GM12864 (cell line): ENCODE measurements around the gene BMAL1.

Experiments used
- DNase-seq: peaks from one replicate; pipeline ENCODE4 v3.0.0-alpha.2; 2011; ENCODE audit warnings: low read depth
- H3K4me3 ChIP-seq: 2 replicates; pipeline ENCODE4 v1.5.1; 2011; ENCODE audit warnings: mild to moderate bottlenecking, low read depth, low read length, control low read depth
- CTCF ChIP-seq: IDR thresholded peaks from 2 replicates; pipeline ENCODE4 v1.5.1; 2011; ENCODE audit warnings: low read depth, mild to moderate bottlenecking, moderate library complexity, low read length, control low read depth, inconsistent platforms; ENCODE audit errors: missing control alignments

BMAL1 gene

DNA sequence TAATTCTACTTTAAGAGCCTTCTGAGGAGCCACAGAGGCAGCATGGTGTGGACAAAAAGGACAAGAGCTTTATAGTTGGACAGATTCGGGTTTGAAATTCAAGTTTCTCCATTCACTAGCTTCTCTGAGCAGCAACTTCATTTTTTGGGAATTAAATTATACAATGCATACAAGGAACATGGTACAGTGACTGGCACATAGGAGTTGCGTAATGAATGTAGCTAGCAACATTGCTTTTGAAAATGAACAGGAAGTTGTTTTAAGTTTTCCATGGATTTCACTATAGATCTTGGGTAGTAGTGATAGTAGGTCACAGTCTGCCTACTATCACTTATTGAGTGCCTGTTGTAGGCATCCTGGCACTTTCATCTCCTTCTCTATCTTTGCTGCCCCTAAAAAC, 41.0 kb upstream of the BMAL1 start:
- no peak overlapping the region for H3K4me3 ChIP-seq
- no peak for DNase-seq
- no peak for TF ChIP-seq CTCF

- no peak for DNase-seq
- no peak overlapping the region for H3K4me3 ChIP-seq
- no peak for TF ChIP-seq CTCF
Observed at GRCh38 chr11:13237761-13238160, 39.8 kb upstream of the BMAL1 start.

DNA sequence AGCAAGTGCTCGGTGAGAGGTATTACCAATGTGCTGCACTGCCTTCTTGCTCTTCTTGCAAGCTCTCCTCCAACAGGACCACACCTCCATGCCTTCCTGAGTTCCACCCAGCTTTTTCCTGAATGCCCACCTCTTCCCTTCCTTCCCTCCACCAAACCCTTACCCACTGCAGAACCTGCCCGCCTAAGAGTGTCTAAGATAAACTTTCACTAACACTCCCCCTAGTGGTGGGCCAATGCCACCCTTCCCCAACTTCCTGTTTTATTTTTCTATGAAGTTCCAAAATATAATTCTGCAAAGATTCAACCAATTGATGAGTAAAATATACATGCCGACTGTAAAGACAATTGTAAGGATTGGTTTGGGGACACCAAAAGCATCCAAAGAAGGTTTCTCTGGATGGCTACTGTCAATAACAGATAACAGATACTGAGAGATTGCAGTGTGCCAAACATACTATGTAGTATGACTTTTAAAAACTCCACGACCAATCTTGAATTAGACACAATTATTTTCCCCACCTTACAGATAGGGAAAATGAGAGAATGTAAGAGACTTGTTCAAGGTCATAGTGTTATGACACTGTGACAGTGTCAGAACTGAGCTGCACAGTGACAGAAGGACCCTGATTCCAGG, 38.6 kb upstream of the BMAL1 start:
- peak; percentile 19 for DNase-seq
- no peak overlapping the region for H3K4me3 ChIP-seq
- TF ChIP-seq CTCF: peak; percentile 81

DNA sequence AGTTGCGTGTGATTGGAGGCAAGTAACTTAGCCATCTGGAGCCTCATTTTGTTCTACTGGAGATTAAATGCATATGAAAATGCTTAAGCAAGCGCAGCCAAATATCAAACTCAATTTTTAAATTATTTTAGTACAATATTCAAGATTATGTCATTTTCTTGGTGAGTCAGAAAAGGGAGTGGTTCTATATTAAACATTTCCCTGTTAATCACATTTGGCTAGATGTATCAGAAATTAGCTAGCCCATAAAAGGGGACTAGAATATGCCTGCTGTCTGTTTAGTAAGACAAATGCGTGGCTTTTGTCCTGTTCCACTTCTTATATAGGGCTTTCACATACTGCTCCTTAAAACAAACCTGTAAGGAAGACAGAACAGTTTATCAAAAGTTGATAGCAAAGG, 35.0 kb upstream of the BMAL1 start:
- H3K4me3 ChIP-seq: no peak overlapping the region
- DNase-seq: no peak
- no peak for TF ChIP-seq CTCF

DNA sequence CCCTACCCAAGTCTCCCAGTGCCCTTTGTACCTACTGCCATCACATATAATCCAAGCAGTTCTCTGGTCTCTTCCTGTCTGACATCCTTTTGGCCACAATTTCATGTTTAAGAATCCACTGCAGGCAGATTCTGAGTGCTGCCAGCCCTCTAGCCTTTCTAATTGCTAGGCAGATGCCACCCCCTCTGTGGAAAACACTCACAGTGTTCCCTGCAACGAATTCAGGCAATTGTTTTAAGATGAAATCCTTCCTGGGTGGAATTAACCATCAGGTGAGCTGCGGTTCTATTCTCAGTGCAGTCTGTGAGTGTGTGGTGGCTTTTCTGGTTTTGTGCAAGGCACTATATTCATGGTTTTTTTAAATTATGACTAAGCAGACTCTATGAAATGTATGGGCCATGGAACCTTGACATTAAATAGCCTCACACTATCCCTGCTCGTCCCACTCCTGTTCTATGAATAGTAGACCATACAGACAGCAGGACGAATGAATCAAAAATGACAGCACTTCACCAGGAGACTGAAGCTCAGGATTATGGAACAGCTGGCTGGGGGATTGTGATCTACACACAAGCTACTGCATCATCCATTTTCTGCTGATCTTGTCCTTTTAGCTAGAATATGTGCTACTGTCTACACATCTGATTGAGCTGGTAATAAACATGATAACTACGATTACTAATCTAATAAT, 29.8 kb upstream of the BMAL1 start:
- no peak overlapping the region for H3K4me3 ChIP-seq
- no peak for DNase-seq
- TF ChIP-seq CTCF: no peak

DNA sequence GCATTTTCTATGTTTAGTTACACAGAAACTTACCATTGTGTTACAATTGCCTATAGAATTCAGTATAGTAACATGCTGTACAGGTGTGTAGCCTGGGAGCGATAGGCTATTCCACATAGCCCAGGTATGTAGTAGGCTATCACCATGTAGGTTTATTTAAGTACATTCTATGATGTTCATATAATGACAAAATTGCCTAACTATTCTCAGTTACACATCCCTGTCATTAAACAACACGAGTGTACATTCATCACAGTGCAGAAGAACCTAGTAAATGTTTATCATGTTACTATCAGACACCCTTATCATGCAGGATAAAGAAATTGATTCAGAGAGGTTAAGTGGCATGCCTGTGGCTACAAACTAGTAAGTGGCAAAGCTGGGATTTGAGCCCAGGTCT, 28.4 kb upstream of the BMAL1 start:
- DNase-seq: no peak
- TF ChIP-seq CTCF: no peak
- no peak overlapping the region for H3K4me3 ChIP-seq

DNA sequence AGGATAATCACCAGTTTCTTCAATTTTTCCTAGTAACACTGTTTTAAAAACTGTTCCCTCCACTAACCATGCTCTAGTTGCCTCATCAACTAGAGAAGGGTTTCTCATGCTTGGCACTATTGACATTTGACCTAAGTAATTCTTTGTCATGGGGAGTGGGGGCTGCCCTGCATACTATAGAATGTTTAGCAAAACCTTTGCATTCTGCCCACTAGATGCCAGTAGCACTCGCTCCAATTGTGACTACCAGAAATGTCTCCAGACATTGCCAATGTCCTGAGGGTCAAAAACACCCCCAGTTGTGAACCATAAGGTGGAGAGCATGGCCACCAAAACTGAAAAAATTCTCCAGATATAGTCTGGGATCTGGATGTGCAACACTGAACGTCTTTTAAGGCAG, 27.6 kb upstream of the BMAL1 start:
- H3K4me3 ChIP-seq: no peak overlapping the region
- DNase-seq: no peak
- peak; percentile 39 for TF ChIP-seq CTCF
